HepG2 (cell line): ENCODE data around the gene NKAIN4. TPM values are rescaled to one million over a fixed set of nuclear protein-coding genes. Genes with fewer than 3 reads are reported as not detected.

ENCODE experiments used
- FOXJ3 ChIP-seq: sonication (generic); formaldehyde crosslinking; IDR thresholded peaks from 2 replicates; pipeline ENCODE4 v1.4.0; 2020; ENCODE audit warnings: missing genetic modification reagents, mild to moderate bottlenecking, borderline replicate concordance
- GABPA ChIP-seq, 2 experiments: IDR thresholded peaks; 2 replicates each; pipeline ENCODE4 v1.6.1; 2011 to 2016; ENCODE audit warnings: low read depth in 2 of 2, low read length in 1 of 2, missing biosample characterization in 1 of 2, missing genetic modification characterization in 1 of 2
- ISX ChIP-seq: sonication (generic); formaldehyde crosslinking; conservative IDR thresholded peaks from 2 replicates; pipeline ENCODE4 v1.5.0; 2020; ENCODE audit warnings: missing genetic modification reagents
- JDP2 ChIP-seq: sonication (generic); formaldehyde crosslinking; IDR thresholded peaks from 2 replicates; pipeline ENCODE4 v1.8.1; 2022; ENCODE audit warnings: missing genetic modification reagents, borderline replicate concordance
- KDM2A ChIP-seq: sonication (generic); formaldehyde crosslinking; IDR thresholded peaks from 2 replicates; pipeline ENCODE4 v1.4.0; 2020; ENCODE audit warnings: low read depth, missing genetic modification reagents, borderline replicate concordance
- KLF11 ChIP-seq: IDR thresholded peaks from 2 replicates; pipeline ENCODE4 v1.6.1; 2016; ENCODE audit warnings: missing compliant biosample characterization
- PHF21A ChIP-seq: sonication (generic); formaldehyde crosslinking; IDR thresholded peaks from 2 replicates; pipeline ENCODE4 v1.5.0; 2020; ENCODE audit warnings: mild to moderate bottlenecking, missing genetic modification reagents
- PRMT3 ChIP-seq: sonication (generic); formaldehyde crosslinking; IDR thresholded peaks from 2 replicates; pipeline ENCODE4 v1.8.1; 2022; ENCODE audit warnings: low read depth, mild to moderate bottlenecking, moderate library complexity, missing genetic modification reagents, borderline replicate concordance
- SNAI1 ChIP-seq: sonication (generic); formaldehyde crosslinking; IDR thresholded peaks from 2 replicates; pipeline ENCODE4 v1.5.0; 2020; ENCODE audit warnings: mild to moderate bottlenecking, missing genetic modification reagents, borderline replicate concordance
- SOX5 ChIP-seq: IDR thresholded peaks from 2 replicates; pipeline ENCODE4 v1.6.1; 2016; ENCODE audit warnings: borderline replicate concordance
- TBX2 ChIP-seq: sonication (generic); formaldehyde crosslinking; IDR thresholded peaks from 2 replicates; pipeline ENCODE4 v1.5.0; 2020; ENCODE audit warnings: missing genetic modification reagents, mild to moderate bottlenecking, borderline replicate concordance
- ZFP62 ChIP-seq: sonication (generic); formaldehyde crosslinking; IDR thresholded peaks from 2 replicates; pipeline ENCODE4 v1.4.0; 2020; ENCODE audit warnings: missing genetic modification reagents
- ZNF124 ChIP-seq: sonication (generic); formaldehyde crosslinking; IDR thresholded peaks from 2 replicates; pipeline ENCODE4 v1.4.0; 2020; ENCODE audit warnings: missing genetic modification reagents
- ZNF558 ChIP-seq: sonication (generic); formaldehyde crosslinking; IDR thresholded peaks from 2 replicates; pipeline ENCODE4 v1.9.0; 2022; ENCODE audit warnings: mild to moderate bottlenecking, missing genetic modification reagents, borderline replicate concordance
- ZNF563 ChIP-seq: sonication (generic); formaldehyde crosslinking; IDR thresholded peaks from 2 replicates; pipeline ENCODE4 v1.8.0; 2022; ENCODE audit warnings: mild to moderate bottlenecking, moderate library complexity, missing genetic modification reagents
- ZNF598 ChIP-seq: sonication (generic); formaldehyde crosslinking; IDR thresholded peaks from 2 replicates; pipeline ENCODE4 v1.5.1; 2020; ENCODE audit warnings: mild to moderate bottlenecking, missing genetic modification reagents, borderline replicate concordance
- ZNF607 ChIP-seq: sonication (generic); formaldehyde crosslinking; IDR thresholded peaks from 2 replicates; pipeline ENCODE4 v1.5.1; 2020; ENCODE audit warnings: missing genetic modification reagents, mild to moderate bottlenecking, borderline replicate concordance
- ZNF615 ChIP-seq: sonication (generic); formaldehyde crosslinking; IDR thresholded peaks from 2 replicates; pipeline ENCODE4 v1.5.0; 2020; ENCODE audit warnings: mild to moderate bottlenecking, missing genetic modification reagents, borderline replicate concordance
- ZNF703 ChIP-seq: sonication (generic); formaldehyde crosslinking; IDR thresholded peaks from 2 replicates; pipeline ENCODE4 v1.5.1; 2020; ENCODE audit warnings: missing genetic modification reagents, mild to moderate bottlenecking, moderate library complexity, borderline replicate concordance
- polyA plus RNA-seq, 8 experiments: library from polyadenylated mRNA; depleted of rRNA in 3 of 8; stranded (reverse) in 7 of 8; unstranded in 1 of 8; fragments of >200 nt; fragmentation: Illumina TruSeq in 4 of 8; extraction: Trizol in 4 of 8; gene quantifications; 2 replicates each; pipeline versions ENCODE4 v1.2.1 to v1.2.3, GENCODE V29; 2011 to 2016; ENCODE audit warnings: low read depth in 4 of 8, missing spikeins in 1 of 8, mixed read lengths in 1 of 8; ENCODE audit not compliant: insufficient read depth in 1 of 8
- total RNA-seq, 5 experiments: library from RNA; depleted of rRNA; stranded (reverse); fragments of >200 nt; fragmentation: Illumina TruSeq; extraction: Trizol; gene quantifications; 2 replicates each; pipeline ENCODE4 v1.2.3, GENCODE V29; 2016; ENCODE audit warnings: low read depth in 1 of 5
- TF ChIP-seq, protein P1 (sequence below): sonication (generic); formaldehyde crosslinking; IDR thresholded peaks from 2 replicates; pipeline ENCODE4 v1.4.0; 2020; ENCODE audit warnings: mild to moderate bottlenecking, missing genetic modification reagents
- TF ChIP-seq, protein P2 (sequence below): sonication (generic); formaldehyde crosslinking; IDR thresholded peaks from 2 replicates; pipeline ENCODE4 v1.4.0; 2020; ENCODE audit warnings: missing genetic modification reagents
- TF ChIP-seq, protein P3 (sequence below): sonication (generic); formaldehyde crosslinking; IDR thresholded peaks from 2 replicates; pipeline ENCODE4 v1.8.1; 2023; ENCODE audit warnings: mild to moderate bottlenecking, inconsistent platforms, moderate library complexity, missing genetic modification reagents, borderline replicate concordance

NKAIN4 gene
- total and polyA plus RNA-seq, 2 of the 13 experiments (the other 11 are each of a cell fraction or from before 2014, with no cell fraction given): not detected

DNA sequence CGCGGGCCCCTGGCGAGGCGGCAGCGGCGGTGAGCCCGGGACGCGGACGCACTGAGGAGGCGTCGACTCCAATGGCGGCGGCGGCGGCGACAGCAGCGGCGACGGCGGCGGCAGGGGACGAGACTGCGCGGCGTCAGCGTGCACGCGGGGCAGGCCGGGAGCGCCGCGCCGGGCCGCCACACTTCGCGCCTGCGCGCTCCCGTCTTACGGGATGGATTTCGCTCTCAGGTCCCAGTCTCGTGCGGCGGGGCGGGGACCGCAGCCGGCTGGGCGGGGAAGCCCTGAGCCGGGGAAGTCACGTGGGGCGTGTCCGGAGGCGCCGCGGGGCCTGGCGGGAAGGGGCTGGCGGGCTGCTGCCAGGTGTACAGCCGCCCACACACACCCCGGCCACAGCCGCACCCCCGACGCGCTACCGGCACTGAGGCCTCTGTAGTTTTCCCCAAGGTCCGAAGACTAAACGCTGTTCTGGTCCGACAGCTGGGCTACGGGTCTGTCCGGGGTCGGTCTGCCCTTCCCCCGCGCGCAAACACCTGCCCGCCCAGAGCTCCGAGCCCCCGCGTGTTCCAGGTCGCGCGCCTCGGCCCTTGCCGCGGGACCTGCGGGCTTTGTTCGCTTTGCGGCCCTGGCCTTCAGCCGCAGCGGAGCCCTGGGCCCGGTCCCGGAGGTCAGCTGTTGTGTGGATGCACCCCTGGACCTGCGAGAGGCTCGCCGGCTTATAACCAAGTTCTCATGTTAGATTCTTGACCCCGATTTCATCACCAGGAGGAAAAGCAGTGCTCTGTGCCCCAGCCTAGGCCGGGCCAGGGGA, 38.0 kb downstream of the NKAIN4 start, which contains the start of gene YTHDF1 (continued):
- TF ChIP-seq, protein P1, sequence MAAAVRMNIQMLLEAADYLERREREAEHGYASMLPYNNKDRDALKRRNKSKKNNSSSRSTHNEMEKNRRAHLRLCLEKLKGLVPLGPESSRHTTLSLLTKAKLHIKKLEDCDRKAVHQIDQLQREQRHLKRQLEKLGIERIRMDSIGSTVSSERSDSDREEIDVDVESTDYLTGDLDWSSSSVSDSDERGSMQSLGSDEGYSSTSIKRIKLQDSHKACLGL (CRISPR knock-in tag): peak; percentile 95
- TF ChIP-seq ISX (CRISPR knock-in tag) (peak; percentile 86), SNAI1 (CRISPR knock-in tag) (peak; percentile 92; the same call in 1 of the 2 replicates), ZFP62 (no peak), ZNF563 (CRISPR knock-in tag) (peak; percentile 96), ZNF615 (CRISPR knock-in tag) (peak; percentile 91; the same call in 1 of the 2 replicates), KDM2A (CRISPR knock-in tag) (peak; percentile 93), GABPA (IDR thresholded peaks at IDR 0.05; ENCODE audit: low read depth, low read length) (no peak), GABPA (CRISPR knock-in tag; IDR thresholded peaks at IDR 0.05; ENCODE audit: low read depth) (no peak), TBX2 (CRISPR knock-in tag) (peak; percentile 96), ZNF607 (peak; percentile 98), SOX5 (peak; percentile 77), ZNF124 (CRISPR knock-in tag) (peak; percentile 96), ZNF703 (CRISPR knock-in tag) (peak; percentile 97), FOXJ3 (CRISPR knock-in tag) (peak; percentile 75), PRMT3 (no peak), ZNF558 (CRISPR knock-in tag) (peak; percentile 50; the same call in 1 of the 2 replicates), JDP2 (CRISPR knock-in tag) (peak; percentile 75), ZNF598 (CRISPR knock-in tag) (peak; percentile 93), PHF21A (peak; percentile 84), KLF11 (CRISPR knock-in tag) (no peak)
- TF ChIP-seq, protein P2, sequence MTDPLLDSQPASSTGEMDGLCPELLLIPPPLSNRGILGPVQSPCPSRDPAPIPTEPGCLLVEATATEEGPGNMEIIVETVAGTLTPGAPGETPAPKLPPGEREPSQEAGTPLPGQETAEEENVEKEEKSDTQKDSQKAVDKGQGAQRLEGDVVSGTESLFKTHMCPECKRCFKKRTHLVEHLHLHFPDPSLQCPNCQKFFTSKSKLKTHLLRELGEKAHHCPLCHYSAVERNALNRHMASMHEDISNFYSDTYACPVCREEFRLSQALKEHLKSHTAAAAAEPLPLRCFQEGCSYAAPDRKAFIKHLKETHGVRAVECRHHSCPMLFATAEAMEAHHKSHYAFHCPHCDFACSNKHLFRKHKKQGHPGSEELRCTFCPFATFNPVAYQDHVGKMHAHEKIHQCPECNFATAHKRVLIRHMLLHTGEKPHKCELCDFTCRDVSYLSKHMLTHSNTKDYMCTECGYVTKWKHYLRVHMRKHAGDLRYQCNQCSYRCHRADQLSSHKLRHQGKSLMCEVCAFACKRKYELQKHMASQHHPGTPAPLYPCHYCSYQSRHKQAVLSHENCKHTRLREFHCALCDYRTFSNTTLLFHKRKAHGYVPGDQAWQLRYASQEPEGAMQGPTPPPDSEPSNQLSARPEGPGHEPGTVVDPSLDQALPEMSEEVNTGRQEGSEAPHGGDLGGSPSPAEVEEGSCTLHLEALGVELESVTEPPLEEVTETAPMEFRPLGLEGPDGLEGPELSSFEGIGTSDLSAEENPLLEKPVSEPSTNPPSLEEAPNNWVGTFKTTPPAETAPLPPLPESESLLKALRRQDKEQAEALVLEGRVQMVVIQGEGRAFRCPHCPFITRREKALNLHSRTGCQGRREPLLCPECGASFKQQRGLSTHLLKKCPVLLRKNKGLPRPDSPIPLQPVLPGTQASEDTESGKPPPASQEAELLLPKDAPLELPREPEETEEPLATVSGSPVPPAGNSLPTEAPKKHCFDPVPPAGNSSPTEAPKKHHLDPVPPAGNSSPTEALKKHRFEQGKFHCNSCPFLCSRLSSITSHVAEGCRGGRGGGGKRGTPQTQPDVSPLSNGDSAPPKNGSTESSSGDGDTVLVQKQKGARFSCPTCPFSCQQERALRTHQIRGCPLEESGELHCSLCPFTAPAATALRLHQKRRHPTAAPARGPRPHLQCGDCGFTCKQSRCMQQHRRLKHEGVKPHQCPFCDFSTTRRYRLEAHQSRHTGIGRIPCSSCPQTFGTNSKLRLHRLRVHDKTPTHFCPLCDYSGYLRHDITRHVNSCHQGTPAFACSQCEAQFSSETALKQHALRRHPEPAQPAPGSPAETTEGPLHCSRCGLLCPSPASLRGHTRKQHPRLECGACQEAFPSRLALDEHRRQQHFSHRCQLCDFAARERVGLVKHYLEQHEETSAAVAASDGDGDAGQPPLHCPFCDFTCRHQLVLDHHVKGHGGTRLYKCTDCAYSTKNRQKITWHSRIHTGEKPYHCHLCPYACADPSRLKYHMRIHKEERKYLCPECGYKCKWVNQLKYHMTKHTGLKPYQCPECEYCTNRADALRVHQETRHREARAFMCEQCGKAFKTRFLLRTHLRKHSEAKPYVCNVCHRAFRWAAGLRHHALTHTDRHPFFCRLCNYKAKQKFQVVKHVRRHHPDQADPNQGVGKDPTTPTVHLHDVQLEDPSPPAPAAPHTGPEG (CRISPR knock-in tag): peak; percentile 92
- TF ChIP-seq, protein P3, sequence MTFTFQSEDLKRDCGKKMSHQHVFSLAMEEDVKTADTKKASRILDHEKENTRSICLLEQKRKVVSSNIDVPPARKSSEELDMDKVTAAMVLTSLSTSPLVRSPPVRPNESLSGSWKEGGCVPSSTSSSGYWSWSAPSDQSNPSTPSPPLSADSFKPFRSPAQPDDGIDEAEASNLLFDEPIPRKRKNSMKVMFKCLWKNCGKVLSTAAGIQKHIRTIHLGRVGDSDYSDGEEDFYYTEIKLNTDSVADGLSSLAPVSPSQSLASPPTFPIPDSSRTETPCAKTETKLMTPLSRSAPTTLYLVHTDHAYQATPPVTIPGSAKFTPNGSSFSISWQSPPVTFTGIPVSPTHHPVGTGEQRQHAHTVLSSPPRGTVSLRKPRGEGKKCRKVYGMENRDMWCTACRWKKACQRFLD (CRISPR knock-in tag): peak; percentile 97
